Heart right ventricle (tissue), 16 donors: ENCODE results near the gene CDK19. TPM values are rescaled to one million over a fixed set of nuclear protein-coding genes. Genes with fewer than 3 reads are reported as not detected.
A peak's percentile ranks its signal among the peaks of the same experiment; 100 is the strongest.

Source experiments
- ATAC-seq, 8 donors: fragments of 200-7000 bp; cut with Tn5 transposase; one replicate each; pipeline ENCODE4 v1.9.1; 2020; ENCODE audit warnings: mild to moderate bottlenecking in 8 of 8, moderate library complexity in 8 of 8, moderate number of reproducible peaks in 1 of 8
- DNase-seq, 2 donors: peaks; one replicate each; pipeline ENCODE4 v3.0.0-alpha.2; 2020
- H3K27ac ChIP-seq, 10 donors: fragments of 200-600 bp; sonication (generic) in 2 of 10; one replicate each; pipeline versions ENCODE4 v1.5.0 to v1.8.0; 2020 to 2022; ENCODE audit warnings: mild to moderate bottlenecking in 3 of 10
- H3K27me3 ChIP-seq, 7 donors: fragments of 200-600 bp; one replicate each; pipeline ENCODE4 v1.8.0; 2021 to 2022; ENCODE audit warnings: mild to moderate bottlenecking in 2 of 7
- H3K36me3 ChIP-seq, 9 donors: fragments of 200-600 bp; sonication (generic) in 1 of 9; one replicate each; pipeline versions ENCODE4 v1.5.0 to v1.8.0; 2020 to 2022; ENCODE audit warnings: mild to moderate bottlenecking in 2 of 9
- H3K4me1 ChIP-seq, 9 donors: fragments of 200-600 bp; sonication (generic) in 1 of 9; one replicate each; pipeline versions ENCODE4 v1.5.0 to v1.8.0; 2020 to 2022; ENCODE audit warnings: mild to moderate bottlenecking in 4 of 9
- H3K4me3 ChIP-seq, 10 donors: fragments of 200-600 bp; sonication (generic) in 2 of 10; one replicate each; pipeline versions ENCODE4 v1.5.0 to v1.8.0; 2020 to 2022; ENCODE audit warnings: mild to moderate bottlenecking in 7 of 10, moderate library complexity in 2 of 10
- H3K9me3 ChIP-seq, 11 donors: fragments of 200-600 bp in 10 of 11; sonication (generic) in 2 of 11; one replicate each; pipeline versions ENCODE4 v1.5.0 to v1.8.0; 2013 to 2022; ENCODE audit warnings: mild to moderate bottlenecking in 2 of 11, control low read depth in 1 of 11, moderate library complexity in 1 of 11
- CTCF ChIP-seq, 9 donors: fragments of 200-600 bp; sonication (generic) in 2 of 9; IDR thresholded peaks; one replicate each; pipeline versions ENCODE4 v1.5.0 to v1.8.0; 2021 to 2022; ENCODE audit warnings: antibody characterized with exemption in 9 of 9, mild to moderate bottlenecking in 5 of 9, moderate library complexity in 1 of 9
- WGBS, 2 donors: extraction: QIAGEN DNeasy Blood & Tissue Kit; methylation state at CpG; one replicate each; pipeline ENCODE4 v1.1.7; 2013; ENCODE audit warnings: inconsistent platforms in 1 of 2; 5-methylcytosine and 5-hydroxymethylcytosine counted together
- intact Hi-C, 10 donors: fragments of 100-400 bp; cut with DNase I; formaldehyde crosslinking; loops; one replicate each; pipeline versions ENCODE4 v1.11.1 to v1.14.2; 2022
- polyA plus RNA-seq, 2 donors: library from polyadenylated mRNA; stranded (reverse); fragments of 200-250 nt; gene quantifications; one replicate each; pipeline ENCODE4 v1.2.3, GENCODE V29; 2013
- total RNA-seq, 10 donors: library from RNA; stranded (reverse); fragmentation: NEBNext Ultra II Directional in 3 of 10; extraction: Animal tissue kit (Norgen Biotek cat#: 25700) in 3 of 10; gene quantifications; one replicate each; pipeline versions ENCODE4 v1.2.1 to v1.2.4, GENCODE V29; 2021 to 2023
- donor health status: Arrhythmogenic right ventricular cardiomyopathy.
- donor health status: ischemic (EF 13 %, LVEDD 7.1; RV severe dilation, severe dysfunction).
- donor health status: healthy with polysubstance abuse.
- donor health status: DM: no; HTN: yes; CAD: no.
- donor health status: DM: no; HTN: no; CAD: no.
- donor health status: ischemic (EF 25% LVEDD 6.9; RV normal size, moderate dysfunction).
- donor health status: ischemic (EF 25% LVEDD 5.7; RV mildly dilated, moderate dysfunction).
- donor health status: healthy.
- donor health status: DM: yes; HTN: yes; CAD: no.
- donor health status: Ischemic cardiomyopathy.
- donor health status: ischemic (EF 35%, LVEDD 5.7; RV mildly dilated, moderate dysfunction).
- donor health status: nonischemic (EF 11% LVEDD 7.7; RV severe dilation, severe dysfunction).
- donor health status: DM: yes; HTN: yes; CAD: no.
- donor health status: PGD.
- donor health status: ischemic (EF 29% LVEDD 5.4; RV normal size, mild dysfunction).
- donor health status: nonischemic (EF 23%, LVEDD 6.1; RV moderate dilation, normal function).

The CDK19 gene
- total and polyA plus RNA-seq, 12 donors, result 3.9 to 13.0 (median 8.4) TPM

- no peaks in the 10 kb centered on the region for H3K9me3 ChIP-seq
- ATAC-seq, result no peak
- no peaks in the 10 kb centered on the region for H3K27me3 ChIP-seq
- peak overlapping the region in 1 of 10 donors; percentile 46 for H3K27ac ChIP-seq
- no peak overlapping the region for H3K4me3 ChIP-seq
- no peak for TF ChIP-seq CTCF (IDR thresholded peaks at IDR 0.05)
- H3K4me1 ChIP-seq, result peaks cover 0 to 35% (median 3%) of the 10 kb centered on the region in 9 donors
- H3K36me3 ChIP-seq, result no peaks in the 10 kb centered on the region
- WGBS, 2 donors, result 70 to 82% methylated on average over 5 of the region's 5 CpGs
- intact Hi-C loops, result no loop called here
- no peak for DNase-seq
Observed at GRCh38 chr6:110592765-110593164, 222.5 kb downstream of the CDK19 start.

GRCh38 chr6:110590821-110591351 lies 224.4 kb downstream of the CDK19 start:
- Histone ChIP-seq H3K4me3 (no peak overlapping the region), H3K27ac (no peak overlapping the region), H3K27me3 (no peaks in the 10 kb centered on the region), H3K9me3 (no peaks in the 10 kb centered on the region), H3K4me1 (peaks cover 0 to 31% (median 0%) of the 10 kb centered on the region in 9 donors), H3K36me3 (no peaks in the 10 kb centered on the region)
- ATAC-seq (no peak), DNase-seq (no peak)
- TF ChIP-seq CTCF (IDR thresholded peaks at IDR 0.05), result no peak
- WGBS, 2 donors, result 76 to 85% methylated on average over 3 of the region's 3 CpGs
- intact Hi-C loops, result no loop called here

GRCh38 chr6:110589865-110590513 lies 225.3 kb downstream of the CDK19 start:
- no peak overlapping the region for H3K4me3 ChIP-seq
- TF ChIP-seq CTCF (IDR thresholded peaks at IDR 0.05), result no peak
- no peak overlapping the region for H3K27ac ChIP-seq
- DNase-seq (no peak), ATAC-seq (no peak)
- intact Hi-C loops, result no loop called here
- no peaks in the 10 kb centered on the region for H3K9me3 ChIP-seq
- no peaks in the 10 kb centered on the region for H3K36me3 ChIP-seq
- 86 to 87% methylated on average over 6 of the region's 6 CpGs for WGBS, 2 donors
- H3K27me3 ChIP-seq, result no peaks in the 10 kb centered on the region
- peaks cover 0 to 25% (median 0%) of the 10 kb centered on the region in 9 donors for H3K4me1 ChIP-seq

GRCh38 chr6:110587328-110587727 lies 227.9 kb downstream of the CDK19 start:
- Histone ChIP-seq H3K27ac (peak overlapping the region in 3 of 10 donors; percentile 26 to 30 (median 27)), H3K4me3 (no peak overlapping the region), H3K4me1 (peaks cover 0 to 12% (median 0%) of the 10 kb centered on the region in 9 donors), H3K9me3 (no peaks in the 10 kb centered on the region), H3K27me3 (no peaks in the 10 kb centered on the region), H3K36me3 (no peaks in the 10 kb centered on the region)
- no peak for ATAC-seq
- no peak for TF ChIP-seq CTCF (IDR thresholded peaks at IDR 0.05)
- intact Hi-C loops, result no loop called here
- WGBS, 2 donors, result 75 to 86% methylated on average over 2 of the region's 2 CpGs
- DNase-seq, result no peak
